ENCODE data around the gene VAT1L. TPM values are rescaled to one million over a fixed set of nuclear protein-coding genes. Genes with fewer than 3 reads are reported as not detected.

Gene VAT1L
- total and polyA plus RNA-seq, 2 donors (not counting 1 experiment from before 2014, with no cell fraction given): 17.9 to 86.9 TPM

DNA sequence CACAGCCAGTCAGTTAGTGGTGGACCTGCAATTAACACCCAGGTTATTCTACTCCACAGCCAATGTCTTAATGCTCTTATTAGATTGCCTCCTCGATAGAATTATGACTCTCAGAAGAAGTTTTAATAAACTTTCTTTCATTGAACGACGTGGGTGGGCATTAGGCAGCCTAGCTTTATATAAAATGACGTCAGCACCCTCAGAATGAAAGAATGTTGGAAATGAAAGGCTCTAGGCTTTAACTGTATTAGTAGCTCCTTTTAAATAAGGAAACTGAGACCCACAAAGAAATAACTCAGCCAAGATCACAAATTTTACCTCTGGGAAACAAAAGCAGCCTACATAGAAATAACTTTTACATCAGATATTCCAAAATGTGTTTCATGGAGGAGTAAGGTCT is 142.7 kb downstream of the VAT1L start:
- Histone ChIP-seq H3K4me3 (replicated peaks in 1 of 4; ENCODE audit: control extremely low read depth in 1 of 4, insufficient read depth in 1 of 4, low read depth in 3 of 4, low read length in 4 of 4) (no peak overlapping the region), H3K27ac (ENCODE audit: insufficient read depth, low read length) (no peak overlapping the region), H3K36me3 (ENCODE audit: control insufficient read depth, insufficient read depth, low read length) (no peaks in the 10 kb centered on the region), H3K79me2 (ENCODE audit: control insufficient read depth, insufficient read depth, low read length) (no peaks in the 10 kb centered on the region), H3K4me1 (ENCODE audit: control insufficient read depth, extremely low read depth, insufficient read depth, low read length) (no peaks in the 10 kb centered on the region), H2AFZ (ENCODE audit: low read length) (no peak overlapping the region), H3K9ac (ENCODE audit: insufficient read depth, low read length) (no peak overlapping the region), H4K20me1 (ENCODE audit: control insufficient read depth, extremely low read depth, insufficient read depth, low read length) (no peaks in the 10 kb centered on the region), H3K4me2 (ENCODE audit: extremely low read depth, insufficient read depth, low read length) (no peak overlapping the region), H3K27me3 (ENCODE audit: control insufficient read depth, insufficient read depth, low read length) (no peaks in the 10 kb centered on the region), H3K9me3 (ENCODE audit: control insufficient read depth, insufficient read depth, low read depth, low read length) (no peaks in the 10 kb centered on the region)
- TF ChIP-seq CTCF (conservative IDR thresholded peaks at IDR 0.05 in 1 of 2, IDR thresholded peaks at IDR 0.05 in 1 of 2; ENCODE audit: low read depth in 1 of 2, low read length in 2 of 2) (no peak), EZH2 (IDR thresholded peaks at IDR 0.05; ENCODE audit: low read length, missing control alignments) (no peak)
- DNase-seq (ENCODE audit: low read depth in 2 of 2): no peak

DNA sequence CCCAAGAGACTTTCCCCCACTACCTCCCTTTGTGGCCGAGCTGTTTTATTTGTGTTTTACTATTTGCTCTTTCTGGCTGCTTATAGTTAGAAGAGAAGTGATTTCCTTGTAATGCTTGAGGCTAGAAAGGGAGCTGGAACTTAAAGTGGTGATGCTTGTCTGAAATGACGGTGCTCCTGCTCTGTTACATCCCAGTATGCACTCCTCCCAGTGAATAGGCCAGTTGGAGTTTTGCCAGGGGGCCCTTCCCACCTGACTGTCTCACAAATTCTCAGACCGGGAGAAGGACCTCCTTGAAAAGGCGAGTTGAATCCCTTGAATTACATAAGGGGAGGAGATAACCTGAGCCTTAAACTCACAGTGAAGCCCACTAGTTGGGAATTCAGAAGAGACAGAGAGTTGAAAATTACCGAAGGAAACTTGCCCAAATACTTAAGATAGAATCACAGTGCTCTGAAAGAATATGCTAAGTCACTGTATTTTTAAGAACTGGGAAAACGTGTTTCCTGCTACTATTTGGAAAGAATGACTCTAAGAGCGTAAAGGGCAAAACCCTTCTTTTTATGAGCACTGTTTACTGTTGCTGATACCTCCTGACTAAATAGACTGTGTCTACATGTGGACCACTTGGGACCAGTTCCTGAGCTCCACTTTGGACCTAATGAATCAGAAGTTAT is 149.2 kb downstream of the VAT1L start:
- Histone ChIP-seq H3K9ac (ENCODE audit: insufficient read depth, low read length) (no peak overlapping the region), H2AFZ (ENCODE audit: low read length) (no peak overlapping the region), H3K4me1 (ENCODE audit: control insufficient read depth, extremely low read depth, insufficient read depth, low read length) (no peaks in the 10 kb centered on the region), H3K36me3 (ENCODE audit: control insufficient read depth, insufficient read depth, low read length) (no peaks in the 10 kb centered on the region), H3K79me2 (ENCODE audit: control insufficient read depth, insufficient read depth, low read length) (no peaks in the 10 kb centered on the region), H3K4me3 (replicated peaks in 1 of 4; ENCODE audit: control extremely low read depth in 1 of 4, insufficient read depth in 1 of 4, low read depth in 3 of 4, low read length in 4 of 4) (no peak overlapping the region), H4K20me1 (ENCODE audit: control insufficient read depth, extremely low read depth, insufficient read depth, low read length) (no peaks in the 10 kb centered on the region), H3K27ac (ENCODE audit: insufficient read depth, low read length) (no peak overlapping the region), H3K27me3 (ENCODE audit: control insufficient read depth, insufficient read depth, low read length) (no peaks in the 10 kb centered on the region), H3K9me3 (ENCODE audit: control insufficient read depth, insufficient read depth, low read depth, low read length) (no peaks in the 10 kb centered on the region), H3K4me2 (ENCODE audit: extremely low read depth, insufficient read depth, low read length) (no peak overlapping the region)
- DNase-seq (ENCODE audit: low read depth in 2 of 2): no peak
- TF ChIP-seq EZH2 (IDR thresholded peaks at IDR 0.05; ENCODE audit: low read length, missing control alignments): no peak
- TF ChIP-seq CTCF (conservative IDR thresholded peaks at IDR 0.05 in 1 of 2, IDR thresholded peaks at IDR 0.05 in 1 of 2; ENCODE audit: low read depth in 1 of 2, low read length in 2 of 2): no peak

- Histone ChIP-seq H3K9me3 (ENCODE audit: control insufficient read depth, insufficient read depth, low read depth, low read length) (no peaks in the 10 kb centered on the region), H3K27me3 (ENCODE audit: control insufficient read depth, insufficient read depth, low read length) (no peaks in the 10 kb centered on the region), H3K79me2 (ENCODE audit: control insufficient read depth, insufficient read depth, low read length) (no peaks in the 10 kb centered on the region), H3K9ac (ENCODE audit: insufficient read depth, low read length) (no peak overlapping the region), H3K4me1 (ENCODE audit: control insufficient read depth, extremely low read depth, insufficient read depth, low read length) (no peaks in the 10 kb centered on the region), H3K27ac (ENCODE audit: insufficient read depth, low read length) (no peak overlapping the region), H2AFZ (ENCODE audit: low read length) (no peak overlapping the region), H3K4me3 (replicated peaks in 1 of 4; ENCODE audit: control extremely low read depth in 1 of 4, insufficient read depth in 1 of 4, low read depth in 3 of 4, low read length in 4 of 4) (no peak overlapping the region), H3K4me2 (ENCODE audit: extremely low read depth, insufficient read depth, low read length) (no peak overlapping the region), H3K36me3 (ENCODE audit: control insufficient read depth, insufficient read depth, low read length) (no peaks in the 10 kb centered on the region), H4K20me1 (ENCODE audit: control insufficient read depth, extremely low read depth, insufficient read depth, low read length) (no peaks in the 10 kb centered on the region)
- no peak for DNase-seq (ENCODE audit: low read depth in 2 of 2)
- TF ChIP-seq EZH2 (IDR thresholded peaks at IDR 0.05; ENCODE audit: low read length, missing control alignments): no peak
- TF ChIP-seq CTCF (conservative IDR thresholded peaks at IDR 0.05 in 1 of 2, IDR thresholded peaks at IDR 0.05 in 1 of 2; ENCODE audit: low read depth in 1 of 2, low read length in 2 of 2): no peak
Measured at GRCh38 chr16:77938913-77939312, 150.5 kb downstream of the VAT1L start.
